Fibroblast of lung (primary cell): Measurements from ENCODE around the gene RFNG.

Experiments
- EZH2 ChIP-seq: IDR thresholded peaks from 2 replicates; pipeline ENCODE4 v1.5.1; 2012; ENCODE audit warnings: low read length, control low read depth, mild to moderate bottlenecking; ENCODE audit errors: missing control alignments
- TF ChIP-seq, protein P1 (sequence below), 2 donors: IDR thresholded peaks in 1 of 2; conservative IDR thresholded peaks in 1 of 2; 1 replicate in 1 of 2; 2 replicates in 1 of 2; pipeline ENCODE4 v1.5.1; 2011 to 2012; ENCODE audit warnings: low read length in 2 of 2, control low read depth in 1 of 2, inconsistent platforms in 1 of 2, low read depth in 1 of 2, mild to moderate bottlenecking in 1 of 2

DNA sequence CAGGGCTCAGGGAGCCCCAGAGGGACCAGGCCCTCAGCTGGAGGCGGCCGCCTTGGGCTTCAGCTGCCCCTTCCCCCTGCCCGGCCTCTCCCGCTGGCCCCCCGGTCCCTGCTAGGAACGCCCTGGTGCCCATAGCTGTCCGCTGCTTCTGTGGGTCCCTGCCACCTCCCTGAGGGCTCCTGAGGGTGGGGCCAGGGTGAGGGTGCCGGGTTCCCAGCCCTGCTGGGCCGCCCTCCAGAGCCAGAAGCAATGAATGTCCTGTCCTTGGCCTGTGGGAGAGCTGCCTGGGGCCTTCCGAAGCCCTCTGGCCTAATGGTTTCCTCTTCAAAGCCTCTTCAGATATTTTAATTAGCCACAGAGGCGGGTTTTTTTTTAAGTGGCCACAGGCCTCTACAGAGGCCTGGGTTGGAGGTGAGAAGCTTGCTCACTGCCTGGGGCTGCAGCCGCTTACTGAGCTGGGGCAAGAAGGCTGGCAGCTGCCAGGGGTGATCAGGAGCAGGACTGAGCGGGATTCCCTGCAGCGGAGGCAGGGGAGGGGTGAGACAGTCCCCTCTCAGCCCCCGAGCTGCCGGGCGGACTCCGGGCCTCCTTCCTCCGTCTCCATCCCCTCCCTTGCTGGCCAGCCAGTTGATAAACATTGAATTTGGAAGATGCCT, 38.8 kb downstream of the RFNG start:
- TF ChIP-seq, protein P1, sequence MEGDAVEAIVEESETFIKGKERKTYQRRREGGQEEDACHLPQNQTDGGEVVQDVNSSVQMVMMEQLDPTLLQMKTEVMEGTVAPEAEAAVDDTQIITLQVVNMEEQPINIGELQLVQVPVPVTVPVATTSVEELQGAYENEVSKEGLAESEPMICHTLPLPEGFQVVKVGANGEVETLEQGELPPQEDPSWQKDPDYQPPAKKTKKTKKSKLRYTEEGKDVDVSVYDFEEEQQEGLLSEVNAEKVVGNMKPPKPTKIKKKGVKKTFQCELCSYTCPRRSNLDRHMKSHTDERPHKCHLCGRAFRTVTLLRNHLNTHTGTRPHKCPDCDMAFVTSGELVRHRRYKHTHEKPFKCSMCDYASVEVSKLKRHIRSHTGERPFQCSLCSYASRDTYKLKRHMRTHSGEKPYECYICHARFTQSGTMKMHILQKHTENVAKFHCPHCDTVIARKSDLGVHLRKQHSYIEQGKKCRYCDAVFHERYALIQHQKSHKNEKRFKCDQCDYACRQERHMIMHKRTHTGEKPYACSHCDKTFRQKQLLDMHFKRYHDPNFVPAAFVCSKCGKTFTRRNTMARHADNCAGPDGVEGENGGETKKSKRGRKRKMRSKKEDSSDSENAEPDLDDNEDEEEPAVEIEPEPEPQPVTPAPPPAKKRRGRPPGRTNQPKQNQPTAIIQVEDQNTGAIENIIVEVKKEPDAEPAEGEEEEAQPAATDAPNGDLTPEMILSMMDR (conservative IDR thresholded peaks at IDR 0.05 in 1 of 2, IDR thresholded peaks at IDR 0.05 in 1 of 2; ENCODE audit: low read depth in 1 of 2, low read length in 2 of 2), result no peak
- TF ChIP-seq EZH2, result no peak
